GM19043 (cell line): ENCODE data around the gene DNAJC9.

Experiments used
- ATAC-seq: cut with Tn5 transposase; IDR thresholded peaks from one replicate; pipeline ENCODE4 v1.9.1; 2021; ENCODE audit warnings: low read depth; ENCODE audit not compliant: unreplicated experiment

Gene DNAJC9

DNA sequence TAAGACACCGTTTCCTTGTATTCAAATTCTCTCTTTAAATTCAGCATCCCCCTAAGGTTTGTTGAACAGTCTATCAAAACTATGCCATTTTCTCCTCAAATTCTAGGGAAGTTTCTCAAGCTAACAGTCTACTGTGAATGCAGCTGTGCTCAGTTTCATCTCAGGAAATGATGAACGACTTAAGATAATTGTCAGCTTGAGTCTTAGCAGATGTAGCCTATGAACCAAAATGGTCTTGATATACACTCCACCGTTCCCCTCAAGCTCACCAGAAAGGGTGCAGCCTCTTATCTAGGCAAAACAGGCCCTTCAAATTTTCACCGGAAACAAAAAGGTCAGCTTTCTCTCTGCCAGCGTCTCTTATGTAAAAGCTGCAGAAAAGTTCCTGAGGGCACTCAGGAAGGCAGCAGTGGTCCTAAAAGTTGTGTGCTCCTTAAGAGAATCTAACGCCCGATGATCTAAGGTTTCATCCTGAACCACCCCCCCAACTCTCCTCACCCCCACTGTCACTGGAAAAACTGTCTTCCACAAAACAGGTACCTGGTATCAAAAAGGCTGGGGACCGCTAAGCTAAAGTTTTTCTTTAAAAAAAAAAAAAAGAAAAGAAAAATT is 2.1 kb downstream of the DNAJC9 start:
- ATAC-seq, result no peak

- ATAC-seq, result no peak
These were observed 7.1 kb downstream of the DNAJC9 start for GRCh38 chr10:73239908-73240307.

DNA sequence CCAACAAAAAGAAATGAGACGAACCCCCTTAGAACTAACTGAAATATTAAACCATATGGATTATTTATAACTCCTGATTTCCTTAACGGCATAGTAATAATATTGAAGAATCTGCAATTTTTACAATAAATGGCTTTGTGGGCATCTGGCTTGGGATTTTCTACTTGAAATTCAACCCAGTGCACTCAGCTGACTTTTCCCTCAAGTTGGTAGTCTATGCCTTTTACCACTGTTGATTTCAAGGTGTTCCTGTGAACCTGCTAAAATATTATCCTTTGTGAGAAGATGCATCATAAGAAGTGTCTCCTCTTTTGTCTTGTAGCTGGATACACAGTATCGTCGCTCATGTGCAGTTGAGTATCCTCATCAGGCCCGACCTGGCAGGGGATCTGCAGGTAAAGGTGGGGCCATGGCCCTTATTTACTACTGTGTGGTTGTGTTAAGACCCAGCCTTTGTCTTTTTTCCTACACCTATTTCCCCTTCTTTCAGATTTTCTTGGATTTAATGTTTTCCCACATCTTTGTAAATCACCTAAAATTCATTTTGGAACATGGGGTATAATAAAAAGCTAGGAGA is 8.0 kb downstream of the DNAJC9 start:
- ATAC-seq, result no peak

DNA sequence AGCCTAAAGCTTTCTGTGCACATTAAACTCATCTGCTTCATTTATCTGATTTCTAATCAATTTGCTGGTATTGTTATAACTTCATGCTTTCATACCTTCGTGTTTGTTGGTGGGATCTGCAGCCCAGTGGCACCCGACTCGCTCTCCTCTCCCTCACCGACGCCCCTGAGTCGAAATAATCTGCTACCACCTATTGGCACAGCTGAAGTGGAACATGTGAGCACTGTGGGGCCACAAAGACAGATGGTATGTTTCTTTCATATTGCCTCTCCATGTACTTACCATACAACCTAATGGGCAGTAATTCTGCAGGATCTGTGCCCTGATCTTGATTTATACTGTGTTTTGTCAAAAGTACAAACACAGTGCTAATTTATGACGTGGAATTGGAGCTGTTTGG is 12.4 kb downstream of the DNAJC9 start:
- no peak for ATAC-seq

DNA sequence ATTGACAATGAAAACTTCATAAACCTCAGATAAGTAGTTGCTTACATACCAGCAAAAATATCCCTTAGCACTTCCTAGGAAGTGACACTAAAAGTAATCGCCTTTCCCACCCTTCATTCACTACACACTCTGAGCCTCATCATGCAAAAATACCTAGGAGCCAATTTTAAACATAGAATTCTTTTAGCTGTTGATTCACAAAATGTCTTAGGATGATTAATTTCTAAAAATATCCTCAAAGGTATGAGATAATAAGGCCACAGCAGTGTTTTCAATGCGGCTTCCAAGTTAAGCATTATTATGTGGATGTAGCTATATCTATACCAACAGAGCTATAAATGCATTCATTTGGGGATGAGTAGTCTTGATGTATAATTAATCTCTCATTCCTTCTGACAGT is 13.2 kb downstream of the DNAJC9 start:
- no peak for ATAC-seq

DNA sequence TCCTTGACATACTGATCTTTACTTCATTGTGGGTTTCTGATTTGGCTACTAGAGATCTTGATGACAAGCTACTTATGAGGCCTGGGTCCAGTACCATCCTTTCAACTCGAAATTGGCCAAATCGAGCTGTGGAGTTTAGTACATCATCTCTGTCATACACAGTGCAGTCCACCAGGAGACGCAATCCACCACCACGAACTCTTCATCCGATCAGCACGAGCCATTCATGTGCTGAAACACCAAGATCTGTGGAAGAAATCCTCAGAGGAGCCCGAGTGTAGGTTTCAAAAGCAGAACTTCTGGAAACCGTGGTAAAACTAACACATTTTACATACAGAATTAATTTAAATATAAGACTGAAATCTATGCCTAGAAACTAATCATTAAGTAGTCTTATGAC is 14.2 kb downstream of the DNAJC9 start:
- ATAC-seq, result no peak

DNA sequence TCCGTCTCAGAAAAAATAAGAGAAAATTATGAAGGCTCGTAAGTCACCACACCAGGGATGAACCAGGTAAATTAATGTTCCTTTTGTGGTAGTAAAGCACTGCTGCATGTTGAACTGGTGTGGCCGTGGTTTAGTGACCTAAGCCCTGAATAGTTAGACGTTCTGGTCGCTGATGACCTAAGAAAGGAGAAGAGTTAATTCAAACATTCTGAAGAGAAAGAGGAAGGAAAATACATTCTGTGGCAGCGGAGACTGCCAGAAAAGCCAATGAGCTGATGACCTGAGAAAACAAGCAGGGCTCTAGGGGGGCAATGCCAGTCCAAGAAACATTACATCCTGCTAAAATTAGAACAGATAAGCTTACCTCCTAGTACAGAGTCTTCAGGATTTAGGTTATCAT is 17.5 kb downstream of the DNAJC9 start:
- ATAC-seq, result no peak

DNA sequence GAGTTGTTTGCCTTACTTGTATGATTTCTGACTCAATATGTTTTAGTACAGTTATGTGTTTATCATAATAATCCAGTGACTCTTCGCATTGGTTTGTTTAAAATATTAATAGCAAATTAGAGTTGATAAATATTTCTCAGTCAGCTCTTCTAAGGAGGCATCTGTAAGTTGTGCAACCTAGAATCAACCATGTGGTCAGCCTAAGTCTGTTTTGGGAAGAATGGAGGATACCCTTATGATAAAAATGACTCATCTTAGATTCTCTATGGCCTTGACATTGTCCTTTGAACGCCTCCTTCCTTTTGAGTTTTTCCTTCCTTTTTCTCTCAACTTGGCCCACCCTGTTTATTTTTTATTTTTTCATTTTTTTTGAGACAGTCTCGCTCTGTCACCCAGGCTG is 18.8 kb downstream of the DNAJC9 start:
- ATAC-seq, result no peak

DNA sequence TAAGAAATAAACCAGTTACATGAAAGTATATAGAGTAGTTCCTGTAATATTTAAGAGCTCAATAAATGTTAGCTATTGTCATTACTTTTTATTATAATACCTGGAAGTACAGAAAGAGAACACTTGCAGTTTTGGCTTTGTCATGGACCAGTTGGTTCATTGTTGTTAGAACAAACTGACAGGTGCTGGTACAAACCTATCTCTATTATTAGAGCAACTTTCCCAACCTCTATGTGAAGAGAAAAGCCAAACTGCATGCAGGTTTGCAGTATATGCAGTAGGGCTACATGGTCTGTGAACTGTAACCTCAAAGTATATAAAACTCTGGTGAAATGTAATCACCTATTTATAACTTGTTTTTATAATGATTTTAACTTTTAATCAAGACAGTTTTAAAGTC is 20.4 kb downstream of the DNAJC9 start:
- no peak for ATAC-seq

DNA sequence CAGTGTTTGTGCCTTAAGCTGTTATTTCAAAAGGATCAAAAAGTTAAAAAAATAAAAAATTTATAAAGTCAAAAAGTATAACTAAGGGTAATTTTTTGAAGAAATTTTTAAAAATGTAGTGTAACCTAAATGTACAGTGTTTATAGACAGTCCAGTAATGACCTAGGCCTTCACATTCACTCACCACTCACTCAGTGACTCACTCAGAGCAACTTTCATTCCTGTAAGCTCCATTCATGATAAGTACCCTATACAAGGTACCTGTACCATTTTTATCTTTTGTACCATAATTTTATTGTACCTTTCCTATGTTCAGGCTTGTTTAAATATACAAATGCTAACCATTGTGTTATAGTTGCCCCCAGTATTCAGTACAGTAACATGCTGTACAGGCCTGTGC is 21.5 kb downstream of the DNAJC9 start:
- ATAC-seq, result no peak

DNA sequence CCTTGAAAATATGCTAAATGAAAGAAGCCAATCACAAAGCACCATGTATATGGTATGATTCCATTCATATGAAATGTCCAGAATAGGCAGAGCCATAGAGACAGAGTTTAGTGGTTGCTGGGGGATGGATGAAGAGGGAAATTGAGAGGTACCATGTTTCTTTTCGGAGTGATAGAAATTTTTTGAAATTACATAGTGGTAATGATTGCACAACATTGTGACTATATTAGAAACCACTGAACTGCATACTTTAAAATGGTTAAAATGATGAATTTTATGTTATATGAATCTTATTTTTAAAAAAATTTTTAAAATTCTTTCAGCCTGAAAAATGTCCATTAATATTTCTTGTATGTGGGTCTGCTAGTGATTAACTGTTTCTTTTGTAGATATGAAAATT is 26.1 kb downstream of the DNAJC9 start:
- no peak for ATAC-seq

DNA sequence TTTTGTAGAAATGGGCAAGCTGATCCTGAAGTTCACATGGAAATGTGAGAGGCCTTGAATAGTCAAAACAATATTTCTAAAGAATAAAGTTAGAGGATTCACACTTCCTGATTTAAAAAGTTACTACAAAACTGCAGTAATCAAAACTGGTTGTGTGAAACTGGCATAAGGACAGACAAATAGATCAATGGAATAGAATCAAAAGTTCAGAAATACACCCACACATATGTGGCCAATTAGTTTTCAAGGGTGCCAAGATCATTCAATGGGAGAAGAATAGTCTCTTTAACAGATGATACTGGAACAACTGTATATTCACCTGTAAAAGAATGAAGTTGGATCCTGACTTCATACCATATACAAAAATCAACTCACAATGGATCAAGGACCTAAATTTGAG is 27.7 kb downstream of the DNAJC9 start:
- no peak for ATAC-seq

- no peak for ATAC-seq
These were observed 28.4 kb downstream of the DNAJC9 start for GRCh38 chr10:73218431-73219191.

GRCh38 chr10:73217628-73218027 is 29.4 kb downstream of the DNAJC9 start:
- no peak for ATAC-seq

DNA sequence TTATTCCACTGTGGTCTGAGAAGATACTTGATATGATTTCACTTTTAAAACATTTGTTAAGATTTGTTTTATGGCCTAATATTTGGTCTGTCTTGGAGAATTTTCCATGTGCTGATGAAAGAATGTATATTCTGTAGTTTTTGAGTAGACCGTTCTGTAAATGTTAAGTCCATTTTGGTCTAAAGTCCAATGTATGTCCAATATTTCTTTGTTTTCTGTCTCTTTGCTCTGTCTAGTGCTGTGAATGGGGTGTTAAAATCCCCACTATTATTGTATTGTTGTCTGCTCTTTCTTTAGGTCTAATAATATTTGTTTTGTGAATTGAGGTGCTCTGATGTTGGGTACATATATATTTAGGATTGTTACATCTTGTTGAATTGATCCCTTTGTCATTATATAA is 31.3 kb downstream of the DNAJC9 start:
- no peak for ATAC-seq

DNA sequence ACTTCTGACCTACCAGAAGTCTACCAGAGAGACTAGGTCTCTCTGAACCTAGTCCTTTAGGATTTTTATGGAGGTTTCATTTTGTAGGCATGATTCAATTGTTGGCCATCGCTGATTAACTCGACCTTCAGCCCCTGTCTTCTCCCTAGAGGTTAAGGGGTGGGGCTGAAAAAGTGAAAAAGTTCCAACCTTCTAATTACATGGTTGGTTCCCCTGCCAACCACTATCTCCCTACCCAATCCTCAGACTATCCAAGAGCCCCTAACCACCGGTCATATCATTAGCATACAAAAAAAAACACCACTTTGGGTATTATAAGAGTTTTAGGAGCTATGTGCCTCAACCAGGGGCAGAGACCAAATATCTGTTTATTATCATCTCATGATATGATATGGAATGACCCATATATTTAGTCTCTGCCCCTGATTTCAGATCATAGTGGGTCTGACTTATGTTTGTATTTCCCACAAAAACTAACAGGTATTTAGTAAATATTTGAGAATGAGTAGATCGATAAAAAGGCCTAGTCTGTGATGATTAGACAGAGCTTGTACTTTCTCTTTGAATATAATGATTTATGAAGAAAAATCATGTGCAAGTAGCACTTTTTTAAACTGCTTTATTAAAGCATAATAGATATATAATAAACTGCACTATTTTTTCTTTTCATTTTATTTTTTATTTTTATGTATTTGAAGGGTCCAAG is 35.8 kb downstream of the DNAJC9 start:
- ATAC-seq, result no peak

DNA sequence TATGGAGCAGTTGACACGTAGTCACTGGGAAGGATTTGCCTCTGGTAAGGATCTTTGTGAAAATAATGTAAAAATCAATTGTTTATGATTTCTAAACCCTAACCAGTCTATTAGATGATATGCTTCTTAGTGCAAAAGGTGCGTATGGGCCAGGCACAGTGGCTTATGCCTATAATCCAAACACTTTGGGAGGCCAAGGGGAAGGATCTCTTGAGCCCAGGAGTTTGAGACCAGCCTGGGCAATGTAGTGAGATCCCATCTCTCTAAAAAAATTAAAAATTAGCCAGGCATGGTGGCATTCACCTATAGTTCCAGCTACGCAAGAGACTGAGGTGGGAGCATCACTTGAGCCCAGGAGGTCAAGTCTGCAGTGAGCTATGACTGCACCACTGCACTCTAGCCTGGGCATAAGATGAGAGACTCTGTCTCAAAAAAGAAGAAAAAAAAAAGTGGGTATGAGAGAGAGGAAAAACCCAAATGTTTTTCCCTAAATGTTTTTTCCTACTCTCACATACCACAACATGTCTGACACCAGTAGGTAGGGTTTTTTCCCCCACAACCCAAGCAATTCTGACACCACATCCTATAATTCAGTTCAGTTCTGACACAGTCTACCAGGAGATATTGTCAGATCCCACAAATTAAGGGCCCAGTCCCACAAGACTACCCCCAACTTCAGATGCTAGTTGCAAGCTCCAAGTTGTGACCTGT is 36.5 kb downstream of the DNAJC9 start:
- ATAC-seq, result no peak

- no peak for ATAC-seq
These were observed 37.4 kb downstream of the DNAJC9 start for GRCh38 chr10:73209705-73210104.

GRCh38 chr10:73207883-73208282 is 39.2 kb downstream of the DNAJC9 start:
- ATAC-seq, result no peak

GRCh38 chr10:73206385-73206784 is 40.7 kb downstream of the DNAJC9 start:
- ATAC-seq, result no peak

GRCh38 chr10:73205890-73206289 is 41.2 kb downstream of the DNAJC9 start:
- ATAC-seq, result no peak
